ENCODE measurements around the gene ZNF366.

- no peak for TF ChIP-seq CTCF (optimal IDR thresholded peaks at IDR 0.05 in 1 of 3, IDR thresholded peaks at IDR 0.05 in 1 of 3, conservative IDR thresholded peaks at IDR 0.05 in 1 of 3; ENCODE audit: extremely low read depth in 1 of 3, insufficient read depth in 2 of 3, low read length in 3 of 3)
- no peak for TF ChIP-seq EZH2 (IDR thresholded peaks at IDR 0.05; ENCODE audit: low read length)
Measured at GRCh38 chr5:72448368-72448767, 58.8 kb downstream of the ZNF366 start.

Measured in keratinocyte (primary cell).